Vagina (tissue), 2 donors: ENCODE measurements around the gene GTSE1. TPM values are rescaled to one million over a fixed set of nuclear protein-coding genes. Genes with fewer than 3 reads are reported as not detected.

Experiments
- DNase-seq, 2 donors: peaks; one replicate each; pipeline ENCODE4 v3.0.0-alpha.2; 2017; ENCODE audit errors: extremely low spot score in 2 of 2
- H3K27ac ChIP-seq: fragments of 200-600 bp; sonication (generic); one replicate; pipeline ENCODE4 v1.5.1; 2019
- H3K27me3 ChIP-seq: fragments of 200-600 bp; sonication (generic); one replicate; pipeline ENCODE4 v1.5.1; 2019
- H3K36me3 ChIP-seq, 2 donors: fragments of 200-600 bp; sonication (generic); one replicate each; pipeline ENCODE4 v1.5.1; 2017 to 2019
- H3K4me1 ChIP-seq: fragments of 200-600 bp; sonication (generic); one replicate; pipeline ENCODE4 v1.5.1; 2019
- H3K4me3 ChIP-seq, 2 donors: fragments of 200-600 bp; sonication (generic); 1 replicate in 1 of 2; 2 replicates in 1 of 2; pipeline ENCODE4 v1.5.1; 2016 to 2019
- H3K9me3 ChIP-seq: fragments of 200-600 bp; sonication (generic); one replicate; pipeline ENCODE4 v1.5.1; 2019
- POLR2A ChIP-seq, 2 donors: fragments of 450-650 bp; IDR thresholded peaks; one replicate each; pipeline ENCODE4 v1.6.1; 2017; ENCODE audit warnings: antibody characterized with exemption in 2 of 2, mild to moderate bottlenecking in 2 of 2, moderate library complexity in 2 of 2
- POLR2AphosphoS5 ChIP-seq, 2 donors: sonication (generic); formaldehyde crosslinking; IDR thresholded peaks; one replicate each; pipeline ENCODE4 v1.9.0; 2017; ENCODE audit warnings: antibody characterized with exemption in 2 of 2, mild to moderate bottlenecking in 2 of 2, low read depth in 1 of 2; ENCODE audit not compliant: insufficient read depth in 1 of 2
- intact Hi-C: fragments of 100-400 bp; cut with DNase I; formaldehyde crosslinking; loops from one replicate; pipeline ENCODE4 v1.15.1; 2023
- total RNA-seq: library from RNA; depleted of rRNA; stranded (reverse); fragments of >200 nt; gene quantifications from one replicate; pipeline ENCODE4 v1.2.3, GENCODE V29; 2016
- TF ChIP-seq, protein P1 (sequence below), 3 experiments: fragments of 450-650 bp in 2 of 3; fragments of 200-600 bp in 1 of 3; sonication (generic) in 1 of 3; IDR thresholded peaks; one replicate each; pipeline ENCODE4 v1.5.1; 2017 to 2019; ENCODE audit warnings: antibody characterized with exemption in 3 of 3, mild to moderate bottlenecking in 2 of 3, moderate library complexity in 2 of 3

The GTSE1 gene
- total RNA-seq, 1 donor from 2014 or later = 2.2 TPM

DNA sequence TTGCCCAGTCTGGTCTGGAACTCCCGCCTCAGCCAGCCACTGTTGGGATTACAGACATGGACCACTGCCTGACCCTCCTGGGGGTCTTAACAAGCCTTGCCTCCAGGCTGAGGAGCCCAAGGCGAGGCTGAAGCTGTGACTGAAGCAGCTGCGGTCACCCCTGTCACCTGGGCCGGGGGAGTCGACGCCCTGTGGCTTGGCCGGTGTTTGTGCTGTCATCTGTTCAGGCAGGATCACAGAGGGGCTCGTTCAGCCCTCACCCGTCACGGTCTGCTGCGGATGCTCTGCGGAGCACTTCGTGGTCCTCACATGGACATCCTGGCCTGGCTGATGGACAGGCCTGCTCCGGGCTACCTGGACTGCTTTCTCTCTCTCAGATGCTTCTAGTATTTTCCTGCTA lies 62.7 kb downstream of the GTSE1 start:
- no peak overlapping the region for H3K4me3 ChIP-seq
- H3K27me3 ChIP-seq = no peaks in the 10 kb centered on the region
- TF ChIP-seq POLR2AphosphoS5 (IDR thresholded peaks at IDR 0.05; ENCODE audit: insufficient read depth in 1 of 2, low read depth in 1 of 2) = no peak
- TF ChIP-seq POLR2A (IDR thresholded peaks at IDR 0.05) = no peak
- intact Hi-C loops = no loop called here
- no peaks in the 10 kb centered on the region for H3K9me3 ChIP-seq
- H3K4me1 ChIP-seq = peaks cover 4% of the 10 kb centered on the region
- no peak overlapping the region for H3K27ac ChIP-seq
- peaks cover 0 to 25% of the 10 kb centered on the region in 2 donors for H3K36me3 ChIP-seq
- DNase-seq = no peak

DNA sequence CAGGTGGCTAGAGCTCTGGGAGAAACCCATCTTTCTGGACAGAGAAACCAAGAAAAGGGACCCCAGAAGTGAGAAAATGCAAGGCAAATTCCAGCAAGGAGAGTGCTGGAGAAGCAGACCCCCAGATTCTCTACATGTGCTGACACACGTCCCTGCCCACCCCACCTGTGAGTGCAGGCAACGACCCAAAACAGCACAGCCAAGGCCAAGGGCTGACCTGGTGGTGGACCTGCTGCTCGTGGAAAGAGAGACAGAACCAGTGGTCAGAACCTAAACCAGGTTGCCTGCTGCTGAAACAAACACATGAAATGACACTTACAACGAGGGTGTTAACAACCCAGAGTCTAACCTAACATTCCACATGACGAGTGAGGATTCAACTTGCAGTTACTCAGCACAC lies 63.4 kb downstream of the GTSE1 start:
- H3K4me3 ChIP-seq = no peak overlapping the region
- H3K36me3 ChIP-seq = peaks cover 0 to 27% of the 10 kb centered on the region in 2 donors
- DNase-seq = no peak
- H3K27ac ChIP-seq = no peak overlapping the region
- intact Hi-C loops = no loop called here
- H3K27me3 ChIP-seq = no peaks in the 10 kb centered on the region
- TF ChIP-seq, protein P1, sequence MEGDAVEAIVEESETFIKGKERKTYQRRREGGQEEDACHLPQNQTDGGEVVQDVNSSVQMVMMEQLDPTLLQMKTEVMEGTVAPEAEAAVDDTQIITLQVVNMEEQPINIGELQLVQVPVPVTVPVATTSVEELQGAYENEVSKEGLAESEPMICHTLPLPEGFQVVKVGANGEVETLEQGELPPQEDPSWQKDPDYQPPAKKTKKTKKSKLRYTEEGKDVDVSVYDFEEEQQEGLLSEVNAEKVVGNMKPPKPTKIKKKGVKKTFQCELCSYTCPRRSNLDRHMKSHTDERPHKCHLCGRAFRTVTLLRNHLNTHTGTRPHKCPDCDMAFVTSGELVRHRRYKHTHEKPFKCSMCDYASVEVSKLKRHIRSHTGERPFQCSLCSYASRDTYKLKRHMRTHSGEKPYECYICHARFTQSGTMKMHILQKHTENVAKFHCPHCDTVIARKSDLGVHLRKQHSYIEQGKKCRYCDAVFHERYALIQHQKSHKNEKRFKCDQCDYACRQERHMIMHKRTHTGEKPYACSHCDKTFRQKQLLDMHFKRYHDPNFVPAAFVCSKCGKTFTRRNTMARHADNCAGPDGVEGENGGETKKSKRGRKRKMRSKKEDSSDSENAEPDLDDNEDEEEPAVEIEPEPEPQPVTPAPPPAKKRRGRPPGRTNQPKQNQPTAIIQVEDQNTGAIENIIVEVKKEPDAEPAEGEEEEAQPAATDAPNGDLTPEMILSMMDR (IDR thresholded peaks at IDR 0.05) = no peak
- TF ChIP-seq POLR2AphosphoS5 (IDR thresholded peaks at IDR 0.05; ENCODE audit: insufficient read depth in 1 of 2, low read depth in 1 of 2) (no peak), POLR2A (IDR thresholded peaks at IDR 0.05) (no peak)
- H3K9me3 ChIP-seq = no peaks in the 10 kb centered on the region
- H3K4me1 ChIP-seq = no peaks in the 10 kb centered on the region

DNA sequence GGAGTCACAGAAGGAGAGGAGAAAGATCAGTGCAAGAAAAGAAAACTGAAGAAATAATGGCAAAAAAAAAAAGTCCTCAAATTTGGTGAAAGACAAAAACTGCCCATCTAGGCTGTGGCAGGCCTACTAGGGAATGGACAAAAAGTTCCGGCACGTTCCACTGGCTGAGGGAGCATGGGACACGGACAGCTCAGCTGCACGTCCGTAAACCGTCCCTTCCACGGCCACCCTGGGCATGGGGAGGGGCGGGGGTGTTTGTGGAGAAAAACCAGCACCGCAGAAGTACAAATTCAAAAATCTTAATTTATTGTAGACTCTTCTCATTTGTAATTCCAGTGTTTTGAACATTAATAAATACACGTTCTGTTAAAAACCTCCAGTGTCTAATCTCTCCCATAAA lies 64.2 kb downstream of the GTSE1 start:
- Histone ChIP-seq H3K4me1 (no peaks in the 10 kb centered on the region), H3K36me3 (peaks cover 0 to 29% of the 10 kb centered on the region in 2 donors), H3K27me3 (no peaks in the 10 kb centered on the region), H3K4me3 (no peak overlapping the region), H3K9me3 (no peaks in the 10 kb centered on the region), H3K27ac (no peak overlapping the region)
- no peak for TF ChIP-seq POLR2AphosphoS5 (IDR thresholded peaks at IDR 0.05; ENCODE audit: insufficient read depth in 1 of 2, low read depth in 1 of 2)
- TF ChIP-seq, protein P1 (IDR thresholded peaks at IDR 0.05) = no peak
- TF ChIP-seq POLR2A (IDR thresholded peaks at IDR 0.05) = no peak
- no peak for DNase-seq
- intact Hi-C loops = no loop called here

DNA sequence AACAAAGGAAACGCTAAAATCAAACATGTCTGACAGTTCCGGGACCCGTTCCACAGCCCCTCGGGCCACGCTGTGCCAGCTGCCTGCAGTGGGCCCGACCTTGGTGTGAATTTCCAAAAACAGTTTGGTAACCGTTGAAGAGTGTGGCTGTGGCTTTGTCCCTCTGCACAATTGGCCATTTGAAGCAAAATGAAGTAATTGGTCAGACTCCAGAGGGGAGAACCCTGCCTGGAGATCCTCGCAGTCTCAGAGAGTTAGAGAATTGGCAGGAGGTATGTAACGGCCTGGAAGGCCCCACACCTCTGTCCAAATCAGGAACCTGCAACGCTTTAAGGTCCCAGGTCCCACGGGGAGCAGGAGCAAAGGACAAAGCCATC lies 65.1 kb downstream of the GTSE1 start:
- Histone ChIP-seq H3K4me3 (no peak overlapping the region), H3K9me3 (no peaks in the 10 kb centered on the region), H3K36me3 (peaks cover 0 to 22% of the 10 kb centered on the region in 2 donors), H3K4me1 (no peaks in the 10 kb centered on the region), H3K27ac (no peak overlapping the region), H3K27me3 (no peaks in the 10 kb centered on the region)
- no peak for DNase-seq
- TF ChIP-seq, protein P1 (IDR thresholded peaks at IDR 0.05) = no peak
- TF ChIP-seq POLR2A (IDR thresholded peaks at IDR 0.05) (no peak), POLR2AphosphoS5 (IDR thresholded peaks at IDR 0.05; ENCODE audit: insufficient read depth in 1 of 2, low read depth in 1 of 2) (no peak)
- intact Hi-C loops = no loop called here

DNA sequence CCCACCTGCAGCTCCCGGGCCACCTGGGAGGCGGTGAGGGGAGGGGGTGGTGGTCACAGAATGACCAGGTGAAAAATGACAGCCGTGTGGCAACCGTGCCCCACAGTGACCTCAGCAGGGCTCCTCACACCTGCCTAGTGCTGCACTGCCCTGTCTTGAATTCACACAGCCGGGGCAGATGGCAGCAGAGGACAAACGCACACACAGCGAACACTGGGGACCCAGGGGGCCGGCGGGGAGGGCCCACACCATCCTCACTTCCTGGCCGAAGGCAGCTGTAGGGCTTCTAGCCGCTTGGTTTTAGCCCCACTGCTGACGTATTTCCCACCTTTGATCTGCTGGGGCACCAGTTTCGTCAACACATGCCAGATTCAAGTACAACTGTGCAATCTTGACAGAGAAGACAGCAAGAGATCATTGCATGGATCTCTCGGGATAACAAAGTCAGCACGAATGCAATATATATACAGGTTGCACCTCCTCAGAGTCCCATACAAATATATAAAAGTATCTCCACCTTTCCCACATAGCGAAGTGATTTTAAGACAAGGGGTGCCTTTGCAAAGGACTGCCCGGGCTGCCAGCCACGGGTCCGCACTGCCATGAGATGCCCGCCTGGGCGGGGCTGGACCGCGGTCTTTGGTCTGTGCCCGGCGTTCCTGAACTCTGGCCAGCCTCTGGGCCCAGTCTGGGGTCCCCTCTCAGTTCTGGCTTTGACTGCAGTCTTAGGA lies 65.7 kb downstream of the GTSE1 start:
- intact Hi-C loops = no loop called here
- Histone ChIP-seq H3K27ac (no peak overlapping the region), H3K4me3 (no peak overlapping the region), H3K9me3 (no peaks in the 10 kb centered on the region), H3K4me1 (no peaks in the 10 kb centered on the region), H3K36me3 (peaks cover 0 to 20% of the 10 kb centered on the region in 2 donors), H3K27me3 (no peaks in the 10 kb centered on the region)
- TF ChIP-seq POLR2A (IDR thresholded peaks at IDR 0.05) (no peak), POLR2AphosphoS5 (IDR thresholded peaks at IDR 0.05; ENCODE audit: insufficient read depth in 1 of 2, low read depth in 1 of 2) (no peak)
- TF ChIP-seq, protein P1 (IDR thresholded peaks at IDR 0.05) = no peak
- no peak for DNase-seq
